ENCODE data around the gene AFAP1.

DNA sequence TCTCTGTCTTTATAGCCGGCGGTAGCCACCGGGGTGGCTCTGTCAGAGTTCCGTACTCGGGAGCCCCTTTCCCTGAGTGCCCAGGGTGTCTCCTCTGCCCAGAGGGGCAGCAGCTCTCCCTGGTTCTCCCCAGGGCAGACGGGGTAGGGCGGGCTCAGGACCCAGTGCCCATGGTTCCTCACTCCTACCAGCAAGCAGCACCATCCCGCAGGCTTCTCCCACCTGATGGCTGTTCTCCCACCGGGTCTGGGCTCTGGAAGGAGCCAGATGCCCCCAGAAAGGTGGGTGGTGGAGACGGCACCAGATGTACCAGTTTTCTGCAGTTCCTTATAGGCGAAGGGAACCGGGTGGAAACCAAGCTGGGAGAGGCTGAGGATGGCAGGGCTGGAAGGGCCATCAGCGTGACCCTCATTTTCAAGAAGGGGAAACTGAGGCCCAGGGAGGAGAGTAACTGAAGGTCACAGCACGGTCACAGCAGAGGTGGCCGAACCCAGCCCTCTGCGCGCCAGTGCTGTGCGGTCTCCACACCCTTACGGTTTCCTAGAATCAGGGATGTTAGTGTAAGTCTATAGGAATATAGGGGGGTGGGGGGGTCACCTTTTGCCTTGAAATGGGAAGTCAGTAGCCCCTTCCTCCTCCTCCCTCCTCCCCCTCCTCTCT is 198.7 kb downstream of the AFAP1 start:
- no peak for TF ChIP-seq MAZ (IDR thresholded peaks at IDR 0.05; ENCODE audit: borderline replicate concordance, low read depth, low read length)
- TF ChIP-seq, protein P1, sequence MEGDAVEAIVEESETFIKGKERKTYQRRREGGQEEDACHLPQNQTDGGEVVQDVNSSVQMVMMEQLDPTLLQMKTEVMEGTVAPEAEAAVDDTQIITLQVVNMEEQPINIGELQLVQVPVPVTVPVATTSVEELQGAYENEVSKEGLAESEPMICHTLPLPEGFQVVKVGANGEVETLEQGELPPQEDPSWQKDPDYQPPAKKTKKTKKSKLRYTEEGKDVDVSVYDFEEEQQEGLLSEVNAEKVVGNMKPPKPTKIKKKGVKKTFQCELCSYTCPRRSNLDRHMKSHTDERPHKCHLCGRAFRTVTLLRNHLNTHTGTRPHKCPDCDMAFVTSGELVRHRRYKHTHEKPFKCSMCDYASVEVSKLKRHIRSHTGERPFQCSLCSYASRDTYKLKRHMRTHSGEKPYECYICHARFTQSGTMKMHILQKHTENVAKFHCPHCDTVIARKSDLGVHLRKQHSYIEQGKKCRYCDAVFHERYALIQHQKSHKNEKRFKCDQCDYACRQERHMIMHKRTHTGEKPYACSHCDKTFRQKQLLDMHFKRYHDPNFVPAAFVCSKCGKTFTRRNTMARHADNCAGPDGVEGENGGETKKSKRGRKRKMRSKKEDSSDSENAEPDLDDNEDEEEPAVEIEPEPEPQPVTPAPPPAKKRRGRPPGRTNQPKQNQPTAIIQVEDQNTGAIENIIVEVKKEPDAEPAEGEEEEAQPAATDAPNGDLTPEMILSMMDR (conservative IDR thresholded peaks at IDR 0.05; ENCODE audit: low read depth, low read length), result no peak
- TF ChIP-seq, protein P2, sequence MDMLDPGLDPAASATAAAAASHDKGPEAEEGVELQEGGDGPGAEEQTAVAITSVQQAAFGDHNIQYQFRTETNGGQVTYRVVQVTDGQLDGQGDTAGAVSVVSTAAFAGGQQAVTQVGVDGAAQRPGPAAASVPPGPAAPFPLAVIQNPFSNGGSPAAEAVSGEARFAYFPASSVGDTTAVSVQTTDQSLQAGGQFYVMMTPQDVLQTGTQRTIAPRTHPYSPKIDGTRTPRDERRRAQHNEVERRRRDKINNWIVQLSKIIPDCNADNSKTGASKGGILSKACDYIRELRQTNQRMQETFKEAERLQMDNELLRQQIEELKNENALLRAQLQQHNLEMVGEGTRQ (IDR thresholded peaks at IDR 0.05; ENCODE audit: low read depth, low read length), result no peak
- TF ChIP-seq, protein P3, sequence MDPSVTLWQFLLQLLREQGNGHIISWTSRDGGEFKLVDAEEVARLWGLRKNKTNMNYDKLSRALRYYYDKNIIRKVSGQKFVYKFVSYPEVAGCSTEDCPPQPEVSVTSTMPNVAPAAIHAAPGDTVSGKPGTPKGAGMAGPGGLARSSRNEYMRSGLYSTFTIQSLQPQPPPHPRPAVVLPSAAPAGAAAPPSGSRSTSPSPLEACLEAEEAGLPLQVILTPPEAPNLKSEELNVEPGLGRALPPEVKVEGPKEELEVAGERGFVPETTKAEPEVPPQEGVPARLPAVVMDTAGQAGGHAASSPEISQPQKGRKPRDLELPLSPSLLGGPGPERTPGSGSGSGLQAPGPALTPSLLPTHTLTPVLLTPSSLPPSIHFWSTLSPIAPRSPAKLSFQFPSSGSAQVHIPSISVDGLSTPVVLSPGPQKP (IDR thresholded peaks at IDR 0.05; ENCODE audit: borderline replicate concordance, low read depth, low read length), result no peak

Measured in IMR-90 (cell line).